Bronchial epithelial cell (primary cell): ENCODE measurements around the gene CHCHD5. TPM values are rescaled to one million over a fixed set of nuclear protein-coding genes. Genes with fewer than 3 reads are reported as not detected.
A peak's percentile ranks its signal among the peaks of the same experiment; 100 is the strongest.
"Not testable (repeated sequence)": the region's sequence is repeated elsewhere in the genome, so short reads cannot be mapped to it uniquely, and the experiment has no call there.

Source experiments
- DNase-seq: peaks from one replicate; pipeline ENCODE4 v3.0.0-alpha.2; 2010; ENCODE audit warnings: low read depth
- FAIRE-seq: peaks from 2 replicates; lab custom pipeline; 2011; peaks lifted over from hg19 to GRCh38; lab: Jason Lieb, UNC
- H3K27me3 ChIP-seq: 2 replicates; pipeline ENCODE4 v1.5.1; 2011; ENCODE audit warnings: low read length; ENCODE audit not compliant: control insufficient read depth, insufficient read depth
- H3K36me3 ChIP-seq: 2 replicates; pipeline ENCODE4 v1.5.1; 2011; ENCODE audit warnings: low read length; ENCODE audit not compliant: control insufficient read depth, insufficient read depth
- H3K4me3 ChIP-seq: 2 replicates; pipeline ENCODE4 v1.5.1; 2011; ENCODE audit warnings: mild to moderate bottlenecking, low read depth, low read length, control low read depth
- total RNA-seq: library from RNA; depleted of rRNA; stranded (reverse); fragments of >200 nt; gene quantifications from 2 replicates; pipeline ENCODE4 v1.2.1, GENCODE V29; 2014
- TF ChIP-seq, protein P1 (sequence below): IDR thresholded peaks from 2 replicates; pipeline ENCODE4 v1.5.1; 2011; ENCODE audit warnings: mild to moderate bottlenecking, moderate library complexity, low read length, control low read depth, inconsistent platforms; ENCODE audit not compliant: insufficient read depth, severe bottlenecking

CHCHD5 gene
- total RNA-seq, 1 donor from 2014 or later: 10.3 TPM

DNA sequence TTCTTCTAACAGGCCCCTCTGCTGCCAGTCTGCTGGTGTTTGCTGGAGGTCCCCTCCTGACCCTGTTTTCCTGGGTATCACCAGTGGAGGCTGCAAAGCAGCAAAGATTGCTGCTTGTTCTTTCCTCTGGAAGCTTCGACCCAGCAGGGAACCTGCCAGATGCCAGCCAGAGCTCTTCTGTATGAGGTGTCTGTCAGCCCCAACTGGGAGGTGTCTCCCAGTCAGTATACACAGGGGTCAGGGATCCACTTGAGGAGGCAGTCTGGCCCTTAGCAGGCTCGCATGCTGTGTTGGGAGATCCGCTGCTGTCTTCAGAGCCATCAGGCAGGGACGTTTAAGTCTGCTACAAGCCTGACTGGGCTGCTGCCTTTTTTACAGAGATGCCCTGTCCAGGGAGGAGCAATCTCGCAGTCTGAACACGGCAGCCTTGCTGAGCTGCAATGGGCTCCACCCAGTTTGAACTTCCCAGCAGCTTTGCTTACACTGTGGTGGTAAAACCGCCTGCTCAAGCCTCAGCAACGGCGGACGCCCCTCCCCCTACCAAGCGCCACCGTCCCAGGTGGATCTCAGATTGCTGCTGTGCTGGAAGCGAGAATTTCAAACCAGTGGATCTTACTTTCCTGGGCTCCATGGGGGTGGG is 29.9 kb downstream of the CHCHD5 start:
- Histone ChIP-seq H3K4me3 (no peak overlapping the region), H3K36me3 (no peaks in the 10 kb centered on the region), H3K27me3 (no peaks in the 10 kb centered on the region)
- TF ChIP-seq, protein P1, sequence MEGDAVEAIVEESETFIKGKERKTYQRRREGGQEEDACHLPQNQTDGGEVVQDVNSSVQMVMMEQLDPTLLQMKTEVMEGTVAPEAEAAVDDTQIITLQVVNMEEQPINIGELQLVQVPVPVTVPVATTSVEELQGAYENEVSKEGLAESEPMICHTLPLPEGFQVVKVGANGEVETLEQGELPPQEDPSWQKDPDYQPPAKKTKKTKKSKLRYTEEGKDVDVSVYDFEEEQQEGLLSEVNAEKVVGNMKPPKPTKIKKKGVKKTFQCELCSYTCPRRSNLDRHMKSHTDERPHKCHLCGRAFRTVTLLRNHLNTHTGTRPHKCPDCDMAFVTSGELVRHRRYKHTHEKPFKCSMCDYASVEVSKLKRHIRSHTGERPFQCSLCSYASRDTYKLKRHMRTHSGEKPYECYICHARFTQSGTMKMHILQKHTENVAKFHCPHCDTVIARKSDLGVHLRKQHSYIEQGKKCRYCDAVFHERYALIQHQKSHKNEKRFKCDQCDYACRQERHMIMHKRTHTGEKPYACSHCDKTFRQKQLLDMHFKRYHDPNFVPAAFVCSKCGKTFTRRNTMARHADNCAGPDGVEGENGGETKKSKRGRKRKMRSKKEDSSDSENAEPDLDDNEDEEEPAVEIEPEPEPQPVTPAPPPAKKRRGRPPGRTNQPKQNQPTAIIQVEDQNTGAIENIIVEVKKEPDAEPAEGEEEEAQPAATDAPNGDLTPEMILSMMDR: no peak
- DNase-seq (no peak), FAIRE-seq (no peak)

DNA sequence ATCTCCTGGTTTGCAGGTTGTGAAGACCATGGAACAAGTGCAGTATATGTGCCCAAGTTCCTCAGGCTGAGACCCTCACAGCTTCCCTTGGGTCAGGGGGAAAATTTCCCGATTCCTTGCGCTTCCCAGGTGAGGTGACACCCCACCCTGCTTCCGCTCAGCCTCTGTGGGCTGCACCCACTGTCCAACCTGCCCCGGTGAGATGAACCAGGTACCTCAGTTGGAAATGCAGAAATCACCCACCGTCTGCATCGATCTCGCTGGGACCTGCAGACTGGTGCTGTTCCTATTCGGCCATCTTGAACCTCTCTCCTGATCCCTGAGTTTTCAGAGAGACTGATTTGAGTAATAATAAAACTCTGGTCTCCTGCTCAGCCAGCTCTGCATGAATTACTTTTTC is 30.6 kb downstream of the CHCHD5 start:
- Histone ChIP-seq H3K36me3 (no peaks in the 10 kb centered on the region), H3K27me3 (no peaks in the 10 kb centered on the region), H3K4me3 (no peak overlapping the region)
- TF ChIP-seq, protein P1: no peak
- FAIRE-seq (no peak), DNase-seq (no peak)

GRCh38 chr2:112615798-112616197 is 31.4 kb downstream of the CHCHD5 start:
- FAIRE-seq, H3K27me3 ChIP-seq, H3K36me3 ChIP-seq, H3K4me3 ChIP-seq, DNase-seq: not testable (repeated sequence)

DNA sequence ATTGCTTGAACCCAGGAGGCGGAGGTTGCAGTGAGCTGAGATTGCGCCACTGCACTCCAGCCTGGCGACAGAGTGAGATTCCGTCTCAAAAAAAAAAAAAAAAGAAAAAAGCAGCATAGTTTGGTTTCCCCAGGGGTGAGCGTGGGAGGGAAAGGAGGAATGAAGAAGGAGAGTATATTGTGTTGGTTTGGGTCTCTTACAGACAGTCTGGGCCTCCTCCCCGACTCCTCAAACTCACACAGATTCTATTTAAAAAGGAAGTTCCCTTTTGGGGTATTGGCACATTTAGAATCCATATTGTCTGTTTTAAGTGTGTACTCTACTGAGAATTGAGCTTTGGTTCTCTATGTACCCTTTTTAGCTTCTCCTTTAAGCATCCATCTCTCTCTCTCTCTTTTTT is 34.0 kb downstream of the CHCHD5 start:
- no peaks in the 10 kb centered on the region for H3K36me3 ChIP-seq
- FAIRE-seq (no peak), DNase-seq (no peak)
- H3K27me3 ChIP-seq: no peaks in the 10 kb centered on the region
- H3K4me3 ChIP-seq: no peak overlapping the region
- TF ChIP-seq, protein P1: no peak

DNA sequence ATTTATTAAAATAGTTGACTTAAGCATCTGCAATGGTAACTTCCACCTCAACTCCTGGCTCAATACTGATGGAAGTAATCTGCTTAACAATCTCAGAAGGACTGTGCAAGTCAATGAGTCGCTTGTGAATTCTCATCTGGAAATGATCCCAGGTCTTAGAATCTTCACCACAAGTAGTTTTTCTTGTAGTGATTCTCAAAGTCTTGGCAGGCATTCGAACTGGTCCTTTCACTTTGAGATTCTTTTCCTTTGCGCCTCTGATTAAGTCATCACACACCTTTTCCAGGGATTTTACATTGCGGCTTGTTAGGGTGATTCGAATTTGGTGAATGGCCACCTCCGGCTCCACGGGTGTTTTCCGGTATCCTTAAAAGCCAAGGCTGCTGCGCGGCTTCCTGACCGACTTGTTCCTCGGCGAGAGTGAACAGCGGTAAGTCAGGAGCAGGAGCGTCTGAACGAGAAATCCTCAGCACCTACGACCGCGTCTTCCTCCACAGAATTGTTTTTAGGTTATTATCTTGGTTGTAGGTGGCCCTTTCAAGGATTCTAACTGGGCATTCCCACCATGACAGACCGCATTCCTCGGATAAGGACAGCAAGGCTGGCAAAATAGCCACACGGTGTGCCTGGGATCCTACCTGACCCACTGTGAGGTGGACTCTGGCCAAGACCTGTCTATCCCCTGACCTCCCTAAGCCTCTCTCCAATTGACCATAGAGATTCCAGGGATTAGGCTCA is 37.5 kb downstream of the CHCHD5 start:
- TF ChIP-seq, protein P1: no peak
- no peaks in the 10 kb centered on the region for H3K27me3 ChIP-seq
- no peak overlapping the region for H3K4me3 ChIP-seq
- FAIRE-seq: no peak
- H3K36me3 ChIP-seq: no peaks in the 10 kb centered on the region
- DNase-seq: peak; percentile 86

- peak; percentile 95 for DNase-seq
- no peak for FAIRE-seq
These were observed 38.1 kb downstream of the CHCHD5 start for GRCh38 chr2:112622528-112622849.

More at GRCh38 chr2:112622528-112622849, 38.1 kb downstream of the CHCHD5 start:
- TF ChIP-seq, protein P1: no peak
- no peaks in the 10 kb centered on the region for H3K27me3 ChIP-seq
- H3K4me3 ChIP-seq: no peak overlapping the region
- no peaks in the 10 kb centered on the region for H3K36me3 ChIP-seq
